ENCODE results near the gene CMTM7.

DNA sequence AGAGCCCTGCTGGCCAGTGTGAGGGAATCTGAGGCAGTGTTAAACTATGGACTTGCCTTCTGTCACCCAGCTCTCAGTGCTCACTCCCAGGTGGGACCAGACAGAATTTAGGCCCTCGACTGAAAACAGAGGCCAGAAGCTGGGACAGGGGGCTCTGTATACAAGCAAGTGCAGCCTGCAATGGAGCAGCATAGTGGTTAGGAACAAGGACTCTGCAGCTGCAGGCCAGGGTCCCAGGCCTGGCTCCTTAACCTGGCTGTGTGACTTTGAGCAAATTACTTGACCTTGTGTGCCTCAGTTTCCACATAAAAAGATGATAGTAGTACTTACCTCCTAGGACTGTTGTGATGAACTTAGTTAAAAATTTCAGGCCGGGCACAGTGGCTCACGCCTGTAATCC, 39.8 kb downstream of the CMTM7 start:
- TF ChIP-seq TARDBP (IDR thresholded peaks at IDR 0.05) (no peak), ZBTB8A (IDR thresholded peaks at IDR 0.05; ENCODE audit: partially characterized antibody) (no peak), FOXM1 (IDR thresholded peaks at IDR 0.05; ENCODE audit: low read depth) (no peak), FOXM1 (CRISPR knock-in tag; IDR thresholded peaks at IDR 0.05; ENCODE audit: low read depth) (no peak), CBX2 (IDR thresholded peaks at IDR 0.05; ENCODE audit: insufficient read depth, low read length, poor library complexity, severe bottlenecking) (no peak), PATZ1 (CRISPR knock-in tag; IDR thresholded peaks at IDR 0.05; ENCODE audit: borderline replicate concordance) (no peak), SETDB1 (IDR thresholded peaks at IDR 0.05; ENCODE audit: low read length) (no peak), MXD1 (CRISPR knock-in tag; IDR thresholded peaks at IDR 0.05; ENCODE audit: borderline replicate concordance, poor library complexity, severe bottlenecking) (no peak), MEF2A (IDR thresholded peaks at IDR 0.05; ENCODE audit: control insufficient read depth, low read depth, low read length) (no peak), SAP30 (IDR thresholded peaks at IDR 0.05; ENCODE audit: borderline replicate concordance, insufficient read depth, low read depth, low read length, poor library complexity, severe bottlenecking) (no peak), ZNF707 (CRISPR knock-in tag; conservative IDR thresholded peaks at IDR 0.05) (no peak), JUN (IDR thresholded peaks at IDR 0.05; ENCODE audit: borderline replicate concordance, low read depth, low read length) (no peak), JUN (CRISPR knock-in tag; IDR thresholded peaks at IDR 0.05; ENCODE audit: borderline replicate concordance) (no peak)
- TF ChIP-seq, protein P1, sequence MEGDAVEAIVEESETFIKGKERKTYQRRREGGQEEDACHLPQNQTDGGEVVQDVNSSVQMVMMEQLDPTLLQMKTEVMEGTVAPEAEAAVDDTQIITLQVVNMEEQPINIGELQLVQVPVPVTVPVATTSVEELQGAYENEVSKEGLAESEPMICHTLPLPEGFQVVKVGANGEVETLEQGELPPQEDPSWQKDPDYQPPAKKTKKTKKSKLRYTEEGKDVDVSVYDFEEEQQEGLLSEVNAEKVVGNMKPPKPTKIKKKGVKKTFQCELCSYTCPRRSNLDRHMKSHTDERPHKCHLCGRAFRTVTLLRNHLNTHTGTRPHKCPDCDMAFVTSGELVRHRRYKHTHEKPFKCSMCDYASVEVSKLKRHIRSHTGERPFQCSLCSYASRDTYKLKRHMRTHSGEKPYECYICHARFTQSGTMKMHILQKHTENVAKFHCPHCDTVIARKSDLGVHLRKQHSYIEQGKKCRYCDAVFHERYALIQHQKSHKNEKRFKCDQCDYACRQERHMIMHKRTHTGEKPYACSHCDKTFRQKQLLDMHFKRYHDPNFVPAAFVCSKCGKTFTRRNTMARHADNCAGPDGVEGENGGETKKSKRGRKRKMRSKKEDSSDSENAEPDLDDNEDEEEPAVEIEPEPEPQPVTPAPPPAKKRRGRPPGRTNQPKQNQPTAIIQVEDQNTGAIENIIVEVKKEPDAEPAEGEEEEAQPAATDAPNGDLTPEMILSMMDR (IDR thresholded peaks at IDR 0.05 in 2 of 3, conservative IDR thresholded peaks at IDR 0.05 in 1 of 3; ENCODE audit: insufficient read depth in 2 of 3, low read depth in 1 of 3, low read length in 3 of 3): no peak
- TF ChIP-seq, protein P2, sequence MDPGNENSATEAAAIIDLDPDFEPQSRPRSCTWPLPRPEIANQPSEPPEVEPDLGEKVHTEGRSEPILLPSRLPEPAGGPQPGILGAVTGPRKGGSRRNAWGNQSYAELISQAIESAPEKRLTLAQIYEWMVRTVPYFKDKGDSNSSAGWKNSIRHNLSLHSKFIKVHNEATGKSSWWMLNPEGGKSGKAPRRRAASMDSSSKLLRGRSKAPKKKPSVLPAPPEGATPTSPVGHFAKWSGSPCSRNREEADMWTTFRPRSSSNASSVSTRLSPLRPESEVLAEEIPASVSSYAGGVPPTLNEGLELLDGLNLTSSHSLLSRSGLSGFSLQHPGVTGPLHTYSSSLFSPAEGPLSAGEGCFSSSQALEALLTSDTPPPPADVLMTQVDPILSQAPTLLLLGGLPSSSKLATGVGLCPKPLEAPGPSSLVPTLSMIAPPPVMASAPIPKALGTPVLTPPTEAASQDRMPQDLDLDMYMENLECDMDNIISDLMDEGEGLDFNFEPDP (CRISPR knock-in tag; IDR thresholded peaks at IDR 0.05): no peak
- TF ChIP-seq, protein P3, sequence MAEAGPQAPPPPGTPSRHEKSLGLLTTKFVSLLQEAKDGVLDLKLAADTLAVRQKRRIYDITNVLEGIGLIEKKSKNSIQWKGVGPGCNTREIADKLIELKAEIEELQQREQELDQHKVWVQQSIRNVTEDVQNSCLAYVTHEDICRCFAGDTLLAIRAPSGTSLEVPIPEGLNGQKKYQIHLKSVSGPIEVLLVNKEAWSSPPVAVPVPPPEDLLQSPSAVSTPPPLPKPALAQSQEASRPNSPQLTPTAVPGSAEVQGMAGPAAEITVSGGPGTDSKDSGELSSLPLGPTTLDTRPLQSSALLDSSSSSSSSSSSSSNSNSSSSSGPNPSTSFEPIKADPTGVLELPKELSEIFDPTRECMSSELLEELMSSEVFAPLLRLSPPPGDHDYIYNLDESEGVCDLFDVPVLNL (CRISPR knock-in tag; IDR thresholded peaks at IDR 0.05; ENCODE audit: low read depth): no peak

Measured in K562 (cell line).